MM.1S (cell line): ENCODE measurements around the gene NLE1.

Experiments
- DNase-seq: peaks from one replicate; pipeline ENCODE4 v3.0.0-alpha.2; 2015
- H2AFZ ChIP-seq: fragments of 300-600 bp; sonication (generic); 2 replicates; pipeline ENCODE4 v1.6.0; 2016; ENCODE audit warnings: antibody characterized with exemption, low read length
- H3F3A ChIP-seq: fragments of 300-600 bp; sonication (generic); 2 replicates; pipeline ENCODE4 v1.6.1; 2016; ENCODE audit warnings: mild to moderate bottlenecking, antibody characterized with exemption, low read length, moderate library complexity, mixed read lengths; ENCODE audit not compliant: insufficient read depth
- H3K27ac ChIP-seq: fragments of 300-600 bp; sonication (generic); 2 replicates; pipeline ENCODE4 v1.5.1; 2016; ENCODE audit warnings: mild to moderate bottlenecking, low read length
- H3K27me3 ChIP-seq: fragments of 300-600 bp; sonication (generic); replicated peaks from 2 replicates; pipeline ENCODE4 v1.6.0; 2016; ENCODE audit warnings: low read length; ENCODE audit not compliant: insufficient read depth
- H3K36me3 ChIP-seq: fragments of 300-600 bp; sonication (generic); replicated peaks from 2 replicates; pipeline ENCODE4 v1.6.1; 2016; ENCODE audit warnings: mild to moderate bottlenecking, low read length, mixed read lengths; ENCODE audit not compliant: insufficient read depth
- H3K4me1 ChIP-seq: fragments of 300-600 bp; sonication (generic); 2 replicates; pipeline ENCODE4 v1.6.1; 2016; ENCODE audit warnings: low read length, mixed read lengths
- H3K4me2 ChIP-seq: fragments of 300-600 bp; sonication (generic); 2 replicates; pipeline ENCODE4 v1.6.0; 2016; ENCODE audit warnings: low read depth, low read length
- H3K4me3 ChIP-seq: fragments of 300-600 bp; sonication (generic); 2 replicates; pipeline ENCODE4 v1.5.1; 2016; ENCODE audit warnings: low read length, mixed read lengths
- H3K79me2 ChIP-seq: fragments of 300-600 bp; sonication (generic); 2 replicates; pipeline ENCODE4 v1.6.1; 2016; ENCODE audit warnings: mixed run types, low read length, mixed read lengths
- H3K9ac ChIP-seq: fragments of 300-600 bp; sonication (generic); 2 replicates; pipeline ENCODE4 v1.6.1; 2016; ENCODE audit warnings: low read length, mixed read lengths
- H3K9me2 ChIP-seq: fragments of 300-600 bp; sonication (generic); replicated peaks from 2 replicates; pipeline ENCODE4 v1.6.1; 2016; ENCODE audit warnings: mild to moderate bottlenecking, low read length, mixed read lengths; ENCODE audit not compliant: insufficient read depth
- H3K9me3 ChIP-seq: fragments of 300-600 bp; sonication (generic); replicated peaks from 2 replicates; pipeline ENCODE4 v1.6.1; 2016; ENCODE audit warnings: mild to moderate bottlenecking, low read length, mixed read lengths; ENCODE audit not compliant: insufficient read depth
- H4K20me1 ChIP-seq: fragments of 300-600 bp; sonication (generic); 2 replicates; pipeline ENCODE4 v1.6.1; 2016; ENCODE audit warnings: mild to moderate bottlenecking, low read length, moderate library complexity, mixed read lengths; ENCODE audit not compliant: insufficient read depth
- EZH2 ChIP-seq: fragments of 300-600 bp; sonication (generic); optimal IDR thresholded peaks from 2 replicates; pipeline ENCODE3; 2017; ENCODE audit warnings: low read depth, mild to moderate bottlenecking, antibody characterized with exemption, low read length, mixed read lengths
- EZH2phosphoT487 ChIP-seq: fragments of 300-600 bp; sonication (generic); IDR thresholded peaks from 2 replicates; pipeline ENCODE4 v1.6.1; 2018; ENCODE audit warnings: antibody characterized with exemption, low read length
- TF ChIP-seq, protein P1 (sequence below): fragments of 300-600 bp; sonication (generic); IDR thresholded peaks from 2 replicates; pipeline ENCODE4 v1.5.1; 2016; ENCODE audit warnings: antibody characterized with exemption, low read length, mixed read lengths

The NLE1 gene

DNA sequence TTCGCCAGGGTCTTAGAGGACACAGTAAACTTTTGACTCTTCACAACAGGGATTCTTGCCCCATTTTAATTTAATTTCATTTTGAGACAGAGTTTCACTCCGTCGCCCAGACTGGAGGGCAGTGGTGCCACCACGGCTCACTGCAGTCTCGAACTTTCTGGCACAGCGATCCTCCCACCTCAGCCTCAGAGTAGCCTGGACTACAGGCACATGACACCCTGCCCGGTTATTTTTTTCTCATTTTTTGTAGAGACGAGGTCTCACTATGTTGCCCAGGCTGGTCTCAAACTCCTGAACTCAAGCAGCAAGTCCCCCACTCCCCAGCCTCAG, 329 bp upstream of the NLE1 start:
- DNase-seq = no peak
- Histone ChIP-seq H3K4me3 (peak overlapping the region; percentile 100; the same call in 1 of the 2 replicates), H3K9ac (no peak overlapping the region), H3K79me2 (peaks cover 36% of the 10 kb centered on the region), H3K4me1 (no peaks in the 10 kb centered on the region), H2AFZ (peak overlapping the region; percentile 50), H3K36me3 (peaks cover 3% of the 10 kb centered on the region; the same call in 1 of the 2 replicates), H3K27me3 (no peaks in the 10 kb centered on the region), H3K27ac (no peak overlapping the region), H3F3A (no peaks in the 10 kb centered on the region), H3K9me3 (no peaks in the 10 kb centered on the region), H4K20me1 (no peaks in the 10 kb centered on the region), H3K9me2 (no peaks in the 10 kb centered on the region), H3K4me2 (peak overlapping the region; percentile 71; the same call in 1 of the 2 replicates)
- TF ChIP-seq EZH2phosphoT487 = no peak
- no peak for TF ChIP-seq EZH2
- TF ChIP-seq, protein P1, sequence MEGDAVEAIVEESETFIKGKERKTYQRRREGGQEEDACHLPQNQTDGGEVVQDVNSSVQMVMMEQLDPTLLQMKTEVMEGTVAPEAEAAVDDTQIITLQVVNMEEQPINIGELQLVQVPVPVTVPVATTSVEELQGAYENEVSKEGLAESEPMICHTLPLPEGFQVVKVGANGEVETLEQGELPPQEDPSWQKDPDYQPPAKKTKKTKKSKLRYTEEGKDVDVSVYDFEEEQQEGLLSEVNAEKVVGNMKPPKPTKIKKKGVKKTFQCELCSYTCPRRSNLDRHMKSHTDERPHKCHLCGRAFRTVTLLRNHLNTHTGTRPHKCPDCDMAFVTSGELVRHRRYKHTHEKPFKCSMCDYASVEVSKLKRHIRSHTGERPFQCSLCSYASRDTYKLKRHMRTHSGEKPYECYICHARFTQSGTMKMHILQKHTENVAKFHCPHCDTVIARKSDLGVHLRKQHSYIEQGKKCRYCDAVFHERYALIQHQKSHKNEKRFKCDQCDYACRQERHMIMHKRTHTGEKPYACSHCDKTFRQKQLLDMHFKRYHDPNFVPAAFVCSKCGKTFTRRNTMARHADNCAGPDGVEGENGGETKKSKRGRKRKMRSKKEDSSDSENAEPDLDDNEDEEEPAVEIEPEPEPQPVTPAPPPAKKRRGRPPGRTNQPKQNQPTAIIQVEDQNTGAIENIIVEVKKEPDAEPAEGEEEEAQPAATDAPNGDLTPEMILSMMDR = no peak

DNA sequence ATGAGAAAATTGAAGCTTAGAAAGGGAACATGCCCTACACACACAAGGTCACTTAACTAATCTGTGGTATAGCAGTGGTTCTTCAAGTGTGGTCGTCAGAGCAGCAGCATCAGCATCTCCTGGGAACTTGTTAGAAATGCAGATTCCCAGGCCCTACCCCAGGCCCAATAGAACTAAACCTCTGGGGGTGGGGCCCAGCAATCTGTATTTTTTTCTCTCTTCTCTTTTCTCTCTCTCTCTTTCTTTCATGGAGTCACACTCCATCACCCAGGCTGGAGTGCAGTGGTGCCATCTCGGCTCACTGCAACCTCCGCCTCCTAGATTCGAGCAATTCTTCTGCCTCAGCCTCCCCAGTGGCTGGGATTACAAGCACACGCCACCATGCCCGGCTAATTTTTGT, 3.9 kb downstream of the NLE1 start:
- no peaks in the 10 kb centered on the region for H3K9me3 ChIP-seq
- peaks cover 8% of the 10 kb centered on the region; the same call in 1 of the 2 replicates for H3K36me3 ChIP-seq
- H3K9me2 ChIP-seq = no peaks in the 10 kb centered on the region
- H3K9ac ChIP-seq = no peak overlapping the region
- no peak overlapping the region for H2AFZ ChIP-seq
- H3K4me2 ChIP-seq = no peak overlapping the region
- no peaks in the 10 kb centered on the region for H3K4me1 ChIP-seq
- TF ChIP-seq EZH2phosphoT487 = no peak
- no peak for TF ChIP-seq EZH2
- H4K20me1 ChIP-seq = no peaks in the 10 kb centered on the region
- no peak overlapping the region for H3K4me3 ChIP-seq
- H3F3A ChIP-seq = no peaks in the 10 kb centered on the region
- no peak overlapping the region for H3K27ac ChIP-seq
- DNase-seq = no peak
- H3K27me3 ChIP-seq = no peaks in the 10 kb centered on the region
- peaks cover 36% of the 10 kb centered on the region for H3K79me2 ChIP-seq

DNA sequence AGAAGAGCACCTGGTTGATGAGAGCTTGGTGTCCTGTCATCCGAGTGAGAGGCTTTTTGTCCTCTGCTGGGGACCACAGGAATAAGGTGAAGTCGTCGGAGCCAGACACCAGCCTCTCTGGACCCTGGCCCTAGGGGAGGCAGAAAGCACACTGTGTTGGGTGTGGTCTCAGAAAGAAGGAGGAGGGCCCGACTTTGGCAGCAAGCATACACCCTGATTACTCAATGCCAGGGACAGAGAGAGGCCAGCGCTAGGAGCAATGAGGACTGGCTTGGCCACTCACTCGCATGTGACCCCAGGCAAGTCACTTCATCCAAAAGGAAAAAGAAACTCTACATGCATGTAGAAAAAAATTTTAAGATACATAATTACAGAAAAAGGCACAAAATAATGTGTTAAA, 6.8 kb downstream of the NLE1 start:
- no peaks in the 10 kb centered on the region for H3K27me3 ChIP-seq
- no peaks in the 10 kb centered on the region for H4K20me1 ChIP-seq
- H3K79me2 ChIP-seq = peaks cover 18% of the 10 kb centered on the region
- H3K4me1 ChIP-seq = no peaks in the 10 kb centered on the region
- no peak overlapping the region for H3K27ac ChIP-seq
- H3K9me2 ChIP-seq = no peaks in the 10 kb centered on the region
- no peaks in the 10 kb centered on the region for H3F3A ChIP-seq
- no peaks in the 10 kb centered on the region for H3K9me3 ChIP-seq
- DNase-seq = no peak
- TF ChIP-seq EZH2phosphoT487 (no peak), EZH2 (no peak)
- TF ChIP-seq, protein P1 = no peak
- no peak overlapping the region for H2AFZ ChIP-seq
- H3K4me3 ChIP-seq = no peak overlapping the region
- H3K36me3 ChIP-seq = peaks cover 12% of the 10 kb centered on the region
- H3K9ac ChIP-seq = no peak overlapping the region
- no peak overlapping the region for H3K4me2 ChIP-seq

DNA sequence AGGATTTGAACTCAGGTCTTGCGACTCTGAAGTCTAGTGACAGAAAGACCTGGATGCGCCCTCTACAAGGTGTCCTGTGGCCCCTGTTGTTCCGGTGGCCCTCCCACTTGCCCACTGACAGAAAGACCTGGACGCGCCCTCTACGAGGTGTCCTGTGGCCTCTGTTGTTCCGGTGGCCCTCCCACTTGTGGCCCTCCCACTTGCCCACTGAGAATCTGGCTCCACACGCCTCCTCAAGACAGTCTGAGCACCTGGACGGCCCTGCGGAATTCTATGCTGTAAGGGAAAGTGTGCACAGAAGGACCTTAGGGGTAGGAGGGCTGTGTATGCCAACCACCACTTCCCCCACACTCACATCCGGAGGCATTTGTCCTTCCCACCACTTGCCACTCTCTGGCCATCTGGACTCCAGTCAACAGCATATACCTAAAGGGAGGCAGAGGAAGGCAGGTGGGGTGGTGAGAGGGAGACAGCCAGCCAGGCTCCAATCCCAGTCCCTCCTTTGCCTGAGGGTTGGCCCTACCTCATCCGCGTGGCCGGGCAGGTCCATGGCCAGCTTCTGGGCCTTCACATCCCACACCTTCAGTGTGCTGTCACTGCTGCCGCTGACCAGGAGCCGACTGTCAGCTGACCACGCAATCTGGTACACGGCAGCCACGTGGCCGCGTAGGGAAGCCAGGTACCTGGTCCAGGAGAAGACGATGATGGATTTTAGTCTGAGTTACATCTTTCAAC, 9.1 kb downstream of the NLE1 start:
- H3K27ac ChIP-seq = no peak overlapping the region
- no peaks in the 10 kb centered on the region for H3K4me1 ChIP-seq
- no peak overlapping the region for H3K4me2 ChIP-seq
- H3K36me3 ChIP-seq = peaks cover 11% of the 10 kb centered on the region
- TF ChIP-seq EZH2 = no peak
- TF ChIP-seq, protein P1 = no peak
- no peak for TF ChIP-seq EZH2phosphoT487
- peaks cover 2% of the 10 kb centered on the region; the same call in 1 of the 2 replicates for H3K79me2 ChIP-seq
- no peak overlapping the region for H3K4me3 ChIP-seq
- H4K20me1 ChIP-seq = no peaks in the 10 kb centered on the region
- no peaks in the 10 kb centered on the region for H3K9me3 ChIP-seq
- H2AFZ ChIP-seq = no peak overlapping the region
- no peaks in the 10 kb centered on the region for H3F3A ChIP-seq
- no peak for DNase-seq
- H3K27me3 ChIP-seq = no peaks in the 10 kb centered on the region
- no peak overlapping the region for H3K9ac ChIP-seq
- H3K9me2 ChIP-seq = no peaks in the 10 kb centered on the region
